A673 (cell line): ENCODE results near the gene C3orf49. TPM values are rescaled to one million over a fixed set of nuclear protein-coding genes. Genes with fewer than 3 reads are reported as not detected.

Source experiments
- BruUV-seq: library from RNA; stranded (reverse); fragments of 400-500 nt; replicated peaks from 2 replicates; lab custom pipeline; 2021; lab: Mats Ljungman, UMichigan
- CTCF ChIA-PET: fragments of 300-600 bp; sonication (Branson Sonifier 250); formaldehyde crosslinking; loops from one replicate; lab custom pipeline; 2022; ENCODE audit warnings: antibody characterized with exemption; lab: Charles Lee
- POLR2A ChIA-PET: fragments of 300-600 bp; sonication (Branson Sonifier 250); formaldehyde crosslinking; loops from one replicate; lab custom pipeline; 2022; ENCODE audit warnings: antibody characterized with exemption; ENCODE audit not compliant: low non-redundant PET; lab: Charles Lee
- DNase-seq: peaks from one replicate; pipeline ENCODE4 v3.0.0-alpha.2; 2015; ENCODE audit warnings: low spot score
- H3K27ac ChIP-seq: fragments of 200-600 bp; sonication (generic); 2 replicates; pipeline ENCODE4 v1.5.1; 2016; ENCODE audit warnings: mixed run types, low read depth, mild to moderate bottlenecking, mixed read lengths, antibody characterized with exemption, low read length; ENCODE audit not compliant: poor library complexity, severe bottlenecking
- H3K27me3 ChIP-seq: fragments of 200-600 bp; sonication (generic); replicated peaks from 2 replicates; pipeline ENCODE4 v1.6.1; 2017; ENCODE audit warnings: mixed run types, low read depth, mild to moderate bottlenecking, mixed read lengths, antibody characterized with exemption, low read length; ENCODE audit not compliant: insufficient read depth, poor library complexity
- H3K36me3 ChIP-seq: fragments of 200-600 bp; sonication (generic); 2 replicates; pipeline ENCODE4 v1.6.1; 2016; ENCODE audit warnings: mixed run types, mild to moderate bottlenecking, mixed read lengths, antibody characterized with exemption, low read length; ENCODE audit not compliant: insufficient read depth, poor library complexity, severe bottlenecking
- H3K4me1 ChIP-seq: fragments of 200-600 bp; sonication (generic); 2 replicates; pipeline ENCODE4 v1.6.1; 2017; ENCODE audit warnings: mixed run types, mild to moderate bottlenecking, mixed read lengths, antibody characterized with exemption, low read length; ENCODE audit not compliant: insufficient read depth, poor library complexity, severe bottlenecking
- H3K4me3 ChIP-seq: fragments of 200-600 bp; sonication (generic); 2 replicates; pipeline ENCODE4 v1.5.1; 2016; ENCODE audit warnings: low read depth, mixed run types, mild to moderate bottlenecking, mixed read lengths, low read length; ENCODE audit not compliant: poor library complexity, severe bottlenecking
- H3K9me3 ChIP-seq: fragments of 200-600 bp; sonication (generic); 2 replicates; pipeline ENCODE4 v1.6.1; 2016; ENCODE audit warnings: mixed run types, low read depth, mild to moderate bottlenecking, mixed read lengths, antibody characterized with exemption, low read length; ENCODE audit not compliant: poor library complexity, severe bottlenecking
- EZH2 ChIP-seq: fragments of 200-600 bp; sonication (generic); IDR thresholded peaks from 2 replicates; pipeline ENCODE4 v1.6.1; 2017; ENCODE audit warnings: borderline replicate concordance, low read depth, mild to moderate bottlenecking, mixed read lengths, antibody characterized with exemption, low read length; ENCODE audit not compliant: poor library complexity, severe bottlenecking
- intact Hi-C: fragments of 100-400 bp; cut with micrococcal nuclease; formaldehyde crosslinking; loops from one replicate; pipeline ENCODE4 v1.10.0; 2022; ENCODE audit not compliant: unreplicated experiment
- total RNA-seq: library from RNA; stranded (reverse); gene quantifications from 2 replicates; pipeline ENCODE4 v1.2.3, GENCODE V29; 2021
- TF ChIP-seq, protein P1 (sequence below): fragments of 300-800, 200-600 bp; sonication (generic); conservative IDR thresholded peaks from 2 replicates; pipeline ENCODE4 v1.5.1; 2017; ENCODE audit warnings: low read depth, mild to moderate bottlenecking, antibody characterized with exemption, low read length, moderate library complexity, mixed read lengths

The C3orf49 gene
- total RNA-seq, 1 experiment from 2014 or later, result not detected

DNA sequence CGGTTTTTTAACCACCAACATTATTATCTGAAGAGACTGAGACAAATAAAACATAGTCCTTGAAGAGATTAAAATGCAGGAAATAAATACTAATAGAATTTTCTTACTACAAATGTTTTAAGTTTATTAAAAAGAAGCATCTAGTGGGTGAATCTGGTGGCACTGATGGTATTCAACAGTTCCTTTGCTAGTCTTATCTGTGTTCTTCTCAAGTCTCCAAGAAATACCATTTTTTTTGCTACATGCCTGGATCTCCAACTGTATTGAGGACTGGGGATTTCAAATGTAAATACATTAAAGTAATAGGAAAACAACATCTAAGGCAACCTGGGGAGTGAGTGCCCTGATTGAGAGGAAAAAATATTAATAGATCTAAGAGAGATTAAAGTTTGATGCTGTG, 22.6 kb downstream of the C3orf49 start:
- DNase-seq, result no peak
- Histone ChIP-seq H3K36me3 (no peaks in the 10 kb centered on the region), H3K27ac (no peak overlapping the region), H3K9me3 (no peaks in the 10 kb centered on the region), H3K27me3 (no peaks in the 10 kb centered on the region), H3K4me3 (no peak overlapping the region), H3K4me1 (no peaks in the 10 kb centered on the region)
- ChIA-PET CTCF (no interaction called here), POLR2A (no interaction called here)
- TF ChIP-seq EZH2, result no peak
- TF ChIP-seq, protein P1, sequence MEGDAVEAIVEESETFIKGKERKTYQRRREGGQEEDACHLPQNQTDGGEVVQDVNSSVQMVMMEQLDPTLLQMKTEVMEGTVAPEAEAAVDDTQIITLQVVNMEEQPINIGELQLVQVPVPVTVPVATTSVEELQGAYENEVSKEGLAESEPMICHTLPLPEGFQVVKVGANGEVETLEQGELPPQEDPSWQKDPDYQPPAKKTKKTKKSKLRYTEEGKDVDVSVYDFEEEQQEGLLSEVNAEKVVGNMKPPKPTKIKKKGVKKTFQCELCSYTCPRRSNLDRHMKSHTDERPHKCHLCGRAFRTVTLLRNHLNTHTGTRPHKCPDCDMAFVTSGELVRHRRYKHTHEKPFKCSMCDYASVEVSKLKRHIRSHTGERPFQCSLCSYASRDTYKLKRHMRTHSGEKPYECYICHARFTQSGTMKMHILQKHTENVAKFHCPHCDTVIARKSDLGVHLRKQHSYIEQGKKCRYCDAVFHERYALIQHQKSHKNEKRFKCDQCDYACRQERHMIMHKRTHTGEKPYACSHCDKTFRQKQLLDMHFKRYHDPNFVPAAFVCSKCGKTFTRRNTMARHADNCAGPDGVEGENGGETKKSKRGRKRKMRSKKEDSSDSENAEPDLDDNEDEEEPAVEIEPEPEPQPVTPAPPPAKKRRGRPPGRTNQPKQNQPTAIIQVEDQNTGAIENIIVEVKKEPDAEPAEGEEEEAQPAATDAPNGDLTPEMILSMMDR, result no peak
- no TSS peak for BruUV-seq
- intact Hi-C loops, result no loop called here

DNA sequence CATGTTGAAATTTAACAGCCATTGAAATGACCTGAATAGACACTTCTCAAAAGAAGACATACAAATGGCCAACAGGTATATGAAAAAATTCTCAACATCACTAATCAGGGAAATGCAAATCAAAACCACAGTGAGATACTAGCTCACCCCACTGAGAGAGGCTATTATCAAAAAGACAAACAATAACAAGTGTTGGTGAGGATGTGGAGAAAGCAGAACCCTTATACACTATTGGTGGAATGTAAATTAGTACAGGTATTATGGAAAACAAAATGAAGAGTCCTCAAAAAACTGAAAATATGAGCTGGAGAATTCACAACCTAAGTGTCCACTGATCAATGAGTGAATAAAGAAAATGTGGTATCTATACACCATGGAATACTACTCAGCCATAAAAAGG, 23.0 kb downstream of the C3orf49 start:
- H3K27ac ChIP-seq, result no peak overlapping the region
- POLR2A ChIA-PET, result no interaction called here
- H3K4me1 ChIP-seq, result no peaks in the 10 kb centered on the region
- H3K27me3 ChIP-seq, result no peaks in the 10 kb centered on the region
- H3K4me3 ChIP-seq, result no peak overlapping the region
- BruUV-seq, result no TSS peak
- CTCF ChIA-PET, result no interaction called here
- H3K9me3 ChIP-seq, result no peaks in the 10 kb centered on the region
- no peak for DNase-seq
- TF ChIP-seq EZH2, result no peak
- TF ChIP-seq, protein P1, result no peak
- intact Hi-C loops, result no loop called here
- H3K36me3 ChIP-seq, result no peaks in the 10 kb centered on the region

DNA sequence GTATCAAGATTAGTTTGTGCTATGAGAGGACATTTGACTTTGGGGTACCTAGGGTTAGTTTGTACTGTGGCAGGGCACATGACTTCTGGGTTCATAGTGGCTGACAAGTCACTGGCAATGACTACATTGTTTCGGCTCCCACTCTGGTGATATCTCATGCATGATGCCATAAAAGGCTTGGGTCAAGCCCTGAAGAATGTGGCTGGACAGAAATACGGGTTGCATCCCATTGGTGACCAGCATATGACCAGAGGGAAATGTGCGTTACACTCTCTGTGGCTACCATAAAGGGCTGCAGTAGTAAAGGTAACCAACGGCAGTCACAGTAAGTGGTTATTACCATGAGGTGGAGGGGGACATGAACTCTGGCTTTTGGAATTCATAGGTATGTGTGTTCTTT, 26.1 kb downstream of the C3orf49 start:
- Histone ChIP-seq H3K27me3 (no peaks in the 10 kb centered on the region), H3K4me3 (no peak overlapping the region), H3K9me3 (no peaks in the 10 kb centered on the region), H3K36me3 (no peaks in the 10 kb centered on the region), H3K4me1 (no peaks in the 10 kb centered on the region), H3K27ac (no peak overlapping the region)
- intact Hi-C loops, result no loop called here
- TF ChIP-seq, protein P1, result no peak
- TF ChIP-seq EZH2, result no peak
- ChIA-PET POLR2A (no interaction called here), CTCF (no interaction called here)
- BruUV-seq, result no TSS peak
- no peak for DNase-seq
